ENCODE measurements around the gene NRP1. TPM values are rescaled to one million over a fixed set of nuclear protein-coding genes. Genes with fewer than 3 reads are reported as not detected.

NRP1 gene
- total and polyA plus RNA-seq, 2 donors (not counting 3 experiments of a cell fraction or from before 2014, with no cell fraction given): 122 to 306 TPM

DNA sequence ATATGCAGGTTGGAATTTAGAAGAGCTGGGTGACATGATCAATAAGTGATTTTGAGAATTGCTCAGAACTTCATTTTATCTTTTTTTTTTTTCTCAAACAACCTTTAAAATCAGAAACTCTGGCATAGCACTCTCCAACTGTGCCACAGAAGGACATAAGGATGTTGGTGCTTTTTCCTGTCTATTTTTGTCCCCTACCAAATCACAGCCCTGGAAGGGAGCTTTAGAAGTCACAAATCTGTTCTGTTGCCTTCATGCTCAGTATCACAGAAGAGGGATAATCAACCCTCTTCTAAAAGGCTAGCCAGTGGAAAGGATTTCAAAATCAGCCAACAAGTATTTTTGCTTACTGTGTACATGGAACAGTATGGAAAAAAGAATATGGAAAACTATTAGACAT lies 14.8 kb upstream of the NRP1 start:
- Histone ChIP-seq H3K4me2 (ENCODE audit: insufficient read depth, low read length) (no peak overlapping the region), H3K4me3 (replicated peaks in 1 of 3; ENCODE audit: insufficient read depth in 1 of 3, low read depth in 1 of 3, low read length in 3 of 3) (no peak overlapping the region), H4K20me1 (replicated peaks; ENCODE audit: control insufficient read depth, extremely low read depth, insufficient read depth, low read length) (no peaks in the 10 kb centered on the region), H3K9ac (replicated peaks; ENCODE audit: extremely low read depth, insufficient read depth, low read length) (no peak overlapping the region), H2AFZ (ENCODE audit: low read depth, low read length) (no peak overlapping the region), H3K27me3 (ENCODE audit: control insufficient read depth in 2 of 2, insufficient read depth in 2 of 2, low read length in 2 of 2) (no peaks in the 10 kb centered on the region), H3K79me2 (ENCODE audit: control insufficient read depth, insufficient read depth, low read length) (no peaks in the 10 kb centered on the region), H3K36me3 (ENCODE audit: control insufficient read depth in 2 of 2, extremely low read depth in 1 of 2, insufficient read depth in 2 of 2, low read length in 2 of 2) (no peaks in the 10 kb centered on the region), H3K4me1 (ENCODE audit: control insufficient read depth, extremely low read depth, insufficient read depth, low read length) (peaks cover 3% of the 10 kb centered on the region), H3K27ac (ENCODE audit: insufficient read depth, low read depth, low read length) (no peak overlapping the region), H3K9me1 (replicated peaks; ENCODE audit: control insufficient read depth, extremely low read depth, insufficient read depth, low read length) (no peaks in the 10 kb centered on the region), H3K9me3 (replicated peaks; ENCODE audit: control insufficient read depth, insufficient read depth, low read length) (no peaks in the 10 kb centered on the region)
- ChIA-PET POLR2A (no interaction called here), CTCF (no interaction called here)
- no peak for TF ChIP-seq FOS (IDR thresholded peaks at IDR 0.05; ENCODE audit: borderline replicate concordance, insufficient read depth, low read length)
- no peak for TF ChIP-seq JUN (IDR thresholded peaks at IDR 0.05; ENCODE audit: borderline replicate concordance, insufficient read depth, insufficient read length, low read depth)
- TF ChIP-seq POLR2AphosphoS5 (IDR thresholded peaks at IDR 0.05; ENCODE audit: insufficient read depth, low read depth, low read length): no peak
- TF ChIP-seq POLR2A (IDR thresholded peaks at IDR 0.05; ENCODE audit: low read depth, low read length): no peak
- TF ChIP-seq, protein P1, sequence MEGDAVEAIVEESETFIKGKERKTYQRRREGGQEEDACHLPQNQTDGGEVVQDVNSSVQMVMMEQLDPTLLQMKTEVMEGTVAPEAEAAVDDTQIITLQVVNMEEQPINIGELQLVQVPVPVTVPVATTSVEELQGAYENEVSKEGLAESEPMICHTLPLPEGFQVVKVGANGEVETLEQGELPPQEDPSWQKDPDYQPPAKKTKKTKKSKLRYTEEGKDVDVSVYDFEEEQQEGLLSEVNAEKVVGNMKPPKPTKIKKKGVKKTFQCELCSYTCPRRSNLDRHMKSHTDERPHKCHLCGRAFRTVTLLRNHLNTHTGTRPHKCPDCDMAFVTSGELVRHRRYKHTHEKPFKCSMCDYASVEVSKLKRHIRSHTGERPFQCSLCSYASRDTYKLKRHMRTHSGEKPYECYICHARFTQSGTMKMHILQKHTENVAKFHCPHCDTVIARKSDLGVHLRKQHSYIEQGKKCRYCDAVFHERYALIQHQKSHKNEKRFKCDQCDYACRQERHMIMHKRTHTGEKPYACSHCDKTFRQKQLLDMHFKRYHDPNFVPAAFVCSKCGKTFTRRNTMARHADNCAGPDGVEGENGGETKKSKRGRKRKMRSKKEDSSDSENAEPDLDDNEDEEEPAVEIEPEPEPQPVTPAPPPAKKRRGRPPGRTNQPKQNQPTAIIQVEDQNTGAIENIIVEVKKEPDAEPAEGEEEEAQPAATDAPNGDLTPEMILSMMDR (IDR thresholded peaks at IDR 0.05; ENCODE audit: extremely low read depth in 1 of 2, insufficient read depth in 1 of 2, low read depth in 1 of 2, low read length in 2 of 2): no peak
- no peak for TF ChIP-seq MYC (IDR thresholded peaks at IDR 0.05; ENCODE audit: low read depth, low read length)
- TF ChIP-seq, protein P2, sequence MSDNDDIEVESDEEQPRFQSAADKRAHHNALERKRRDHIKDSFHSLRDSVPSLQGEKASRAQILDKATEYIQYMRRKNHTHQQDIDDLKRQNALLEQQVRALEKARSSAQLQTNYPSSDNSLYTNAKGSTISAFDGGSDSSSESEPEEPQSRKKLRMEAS (IDR thresholded peaks at IDR 0.05; ENCODE audit: insufficient read depth, insufficient read length): no peak
- no peak for TF ChIP-seq EZH2 (IDR thresholded peaks at IDR 0.05; ENCODE audit: borderline replicate concordance, low read depth, low read length, severe bottlenecking)
- no peak for DNase-seq (ENCODE audit: low read depth, low spot score)
- FAIRE-seq: no peak
- dilution Hi-C loops (cut with MboI; ENCODE audit: extremely low pct_ligation_motif_present, low sequenced_read_pairs) (no loop called here), intact Hi-C loops (cut with micrococcal nuclease) (no loop called here)
- BruUV-seq (replicated peaks): no TSS peak

Measured in endothelial cell of umbilical vein (primary cell).